ENCODE data around the gene MRPL19.
"Not testable (repeated sequence)": the region's sequence is repeated elsewhere in the genome, so short reads cannot be mapped to it uniquely, and the experiment has no call there.

MRPL19 gene

GRCh38 chr2:75616933-75617332 is 29.6 kb upstream of the MRPL19 start:
- no peak for DNase-seq

- DNase-seq: peak; percentile 39
Observed at GRCh38 chr2:75619956-75620740, 26.4 kb upstream of the MRPL19 start.

GRCh38 chr2:75621228-75621627 is 25.4 kb upstream of the MRPL19 start:
- no peak for DNase-seq

GRCh38 chr2:75622500-75622899 is 24.1 kb upstream of the MRPL19 start:
- DNase-seq: no peak

- DNase-seq: no peak
Observed at GRCh38 chr2:75622929-75623328, 23.7 kb upstream of the MRPL19 start.

- peak; percentile 59 for DNase-seq
Observed at GRCh38 chr2:75627902-75628504, 18.6 kb upstream of the MRPL19 start.

- DNase-seq: no peak
Observed at GRCh38 chr2:75632091-75632701, 14.4 kb upstream of the MRPL19 start.

- no peak for DNase-seq
Observed at GRCh38 chr2:75632813-75633212, 13.8 kb upstream of the MRPL19 start.

GRCh38 chr2:75633620-75634019 is 13.0 kb upstream of the MRPL19 start:
- DNase-seq: no peak

- no peak for DNase-seq
Observed at GRCh38 chr2:75634945-75635344, 11.6 kb upstream of the MRPL19 start.

- DNase-seq: no peak
Observed at GRCh38 chr2:75637568-75637967, 9.0 kb upstream of the MRPL19 start.

GRCh38 chr2:75640621-75641121 is 5.9 kb upstream of the MRPL19 start:
- peak; percentile 66 for DNase-seq

- DNase-seq: no peak
Observed at GRCh38 chr2:75641587-75641986, 5.0 kb upstream of the MRPL19 start.

GRCh38 chr2:75643980-75644379 is 2.6 kb upstream of the MRPL19 start:
- no peak for DNase-seq

GRCh38 chr2:75645643-75646042 is 940 bp upstream of the MRPL19 start:
- DNase-seq: no peak

- DNase-seq: no peak
Observed at GRCh38 chr2:75646090-75646582, 447 bp upstream of the MRPL19 start.

GRCh38 chr2:75647771-75648170 is 1.2 kb downstream of the MRPL19 start:
- no peak for DNase-seq

GRCh38 chr2:75654012-75654411 is 7.4 kb downstream of the MRPL19 start:
- no peak for DNase-seq

- no peak for DNase-seq
Observed at GRCh38 chr2:75655861-75656260, 9.3 kb downstream of the MRPL19 start.

- no peak for DNase-seq
Observed at GRCh38 chr2:75656563-75656962, 10.0 kb downstream of the MRPL19 start.

GRCh38 chr2:75657798-75658197 is 11.2 kb downstream of the MRPL19 start:
- no peak for DNase-seq

- DNase-seq: no peak
Observed at GRCh38 chr2:75666911-75667310, 20.3 kb downstream of the MRPL19 start.

GRCh38 chr2:75667884-75668283 is 21.3 kb downstream of the MRPL19 start:
- no peak for DNase-seq

- DNase-seq: not testable (repeated sequence)
Observed at GRCh38 chr2:75675423-75675822, 28.8 kb downstream of the MRPL19 start.

Measured in NCI-H226 (cell line).